Measurements from ENCODE around the gene TTYH2. TPM values are rescaled to one million over a fixed set of nuclear protein-coding genes. Genes with fewer than 3 reads are reported as not detected.
"Not testable (repeated sequence)": the region's sequence is repeated elsewhere in the genome, so short reads cannot be mapped to it uniquely, and the experiment has no call there.

TTYH2 gene
- total and polyA plus RNA-seq, 11 donors = 10.3 to 34.6 (median 22.4) TPM

GRCh38 chr17:74274709-74275340 is 61.5 kb downstream of the TTYH2 start:
- no peaks in the 10 kb centered on the region for H3K9me3 ChIP-seq
- H3K36me3 ChIP-seq = no peaks in the 10 kb centered on the region
- 71 to 75% (median 74%) methylated on average over 14 of the region's 14 CpGs for WGBS, 4 donors
- H3K4me1 ChIP-seq = peaks cover 0 to 50% (median 26%) of the 10 kb centered on the region in 12 donors
- H3K4me3 ChIP-seq = peak overlapping the region in 1 of 12 donors; percentile 15
- intact Hi-C loops (cut with DNase I) = no loop called here
- ATAC-seq (no peak), DNase-seq (no peak)
- no peak overlapping the region for H3K27ac ChIP-seq
- TF ChIP-seq CTCF (IDR thresholded peaks at IDR 0.05) = no peak
- TF ChIP-seq POLR2A (IDR thresholded peaks at IDR 0.05) = no peak
- H3K27me3 ChIP-seq = peaks cover 0 to 11% (median 4%) of the 10 kb centered on the region in 9 donors

- H3K27ac ChIP-seq = peak overlapping the region; percentile 19 to 90 (median 62)
- intact Hi-C loops (cut with DNase I) = no loop called here
- peak; percentile 64 to 69 (median 66) for ATAC-seq
- H3K9me3 ChIP-seq = no peaks in the 10 kb centered on the region
- no peaks in the 10 kb centered on the region for H3K36me3 ChIP-seq
- peaks cover 0 to 49% (median 27%) of the 10 kb centered on the region in 12 donors for H3K4me1 ChIP-seq
- no peak overlapping the region for H3K4me3 ChIP-seq
- peak; percentile 72 to 79 (median 75) for DNase-seq
- H3K27me3 ChIP-seq = peaks cover 0 to 11% (median 4%) of the 10 kb centered on the region in 9 donors
- 43 to 51% (median 47%) methylated on average over 12 of the region's 12 CpGs for WGBS, 4 donors
- no peak for TF ChIP-seq POLR2A (IDR thresholded peaks at IDR 0.05)
- TF ChIP-seq CTCF (IDR thresholded peaks at IDR 0.05) = no peak
These were observed 62.7 kb downstream of the TTYH2 start for GRCh38 chr17:74276051-74276476.

GRCh38 chr17:74276541-74277009 is 63.2 kb downstream of the TTYH2 start:
- peak in 3 of 4 donors; percentile 14 to 42 (median 36) for ATAC-seq
- H3K36me3 ChIP-seq = no peaks in the 10 kb centered on the region
- DNase-seq = peak in 2 of 5 donors; percentile 48 to 58
- H3K27ac ChIP-seq = peak overlapping the region; percentile 19 to 90 (median 62)
- peaks cover 0 to 11% (median 4%) of the 10 kb centered on the region in 9 donors for H3K27me3 ChIP-seq
- 52 to 62% (median 58%) methylated on average over 5 of the region's 5 CpGs for WGBS, 4 donors
- TF ChIP-seq CTCF (IDR thresholded peaks at IDR 0.05) = no peak
- TF ChIP-seq POLR2A (IDR thresholded peaks at IDR 0.05) = no peak
- intact Hi-C loops (cut with DNase I) = no loop called here
- peaks cover 0 to 49% (median 26%) of the 10 kb centered on the region in 12 donors for H3K4me1 ChIP-seq
- no peaks in the 10 kb centered on the region for H3K9me3 ChIP-seq
- no peak overlapping the region for H3K4me3 ChIP-seq

- DNase-seq (no peak), ATAC-seq (no peak)
- no peak for TF ChIP-seq CTCF (IDR thresholded peaks at IDR 0.05)
- no peak for TF ChIP-seq POLR2A (IDR thresholded peaks at IDR 0.05)
- WGBS, 4 donors = 64 to 87% (median 77%) methylated on average over 1 of the region's 1 CpG
- Histone ChIP-seq H3K36me3 (no peaks in the 10 kb centered on the region), H3K4me1 (peaks cover 0 to 36% (median 15%) of the 10 kb centered on the region in 12 donors), H3K4me3 (no peak overlapping the region), H3K9me3 (no peaks in the 10 kb centered on the region), H3K27ac (no peak overlapping the region), H3K27me3 (peaks cover 0 to 11% (median 4%) of the 10 kb centered on the region in 9 donors)
- intact Hi-C loops (cut with DNase I) = no loop called here
These were observed 64.6 kb downstream of the TTYH2 start for GRCh38 chr17:74277935-74278334.

- peak overlapping the region in 1 of 12 donors; percentile 7 for H3K27ac ChIP-seq
- intact Hi-C loops (cut with DNase I); H3K4me3 ChIP-seq; H3K27me3 ChIP-seq; H3K36me3 ChIP-seq; DNase-seq; H3K9me3 ChIP-seq; ATAC-seq: not testable (repeated sequence)
- peaks cover 0 to 36% (median 8%) of the 10 kb centered on the region in 12 donors for H3K4me1 ChIP-seq
- WGBS, 4 donors = 77 to 97% (median 86%) methylated on average over 7 of the region's 7 CpGs
These were observed 66.2 kb downstream of the TTYH2 start for GRCh38 chr17:74279617-74280016.
